ENCODE measurements around the gene VENTX.
"Not testable (repeated sequence)": the region's sequence is repeated elsewhere in the genome, so short reads cannot be mapped to it uniquely, and the experiment has no call there.

The VENTX gene

GRCh38 chr10:133214468-133215410, 22.9 kb upstream of the VENTX start:
- no peak for DNase-seq (ENCODE audit: low read depth in 3 of 3)

- DNase-seq (ENCODE audit: low read depth in 3 of 3) = no peak
These were observed 22.1 kb upstream of the VENTX start for GRCh38 chr10:133215586-133215985.

- no peak for DNase-seq (ENCODE audit: low read depth in 3 of 3)
These were observed 20.9 kb upstream of the VENTX start for GRCh38 chr10:133216776-133217175.

- no peak for DNase-seq (ENCODE audit: low read depth in 3 of 3)
These were observed 19.7 kb upstream of the VENTX start for GRCh38 chr10:133217800-133218589.

- no peak for DNase-seq (ENCODE audit: low read depth in 3 of 3)
These were observed 18.8 kb upstream of the VENTX start for GRCh38 chr10:133218891-133219290.

- DNase-seq (ENCODE audit: low read depth in 3 of 3) = no peak
These were observed 17.9 kb upstream of the VENTX start for GRCh38 chr10:133219782-133220181.

- DNase-seq (ENCODE audit: low read depth in 3 of 3) = no peak
These were observed 16.3 kb upstream of the VENTX start for GRCh38 chr10:133221331-133221730.

GRCh38 chr10:133221756-133222155, 15.9 kb upstream of the VENTX start:
- not testable (repeated sequence) for DNase-seq (ENCODE audit: low read depth in 3 of 3)

- no peak for DNase-seq (ENCODE audit: low read depth in 3 of 3)
These were observed 13.6 kb upstream of the VENTX start for GRCh38 chr10:133224076-133224475.

- DNase-seq (ENCODE audit: low read depth in 3 of 3) = no peak
These were observed 12.8 kb upstream of the VENTX start for GRCh38 chr10:133224756-133225372.

- no peak for DNase-seq (ENCODE audit: low read depth in 3 of 3)
These were observed 11.9 kb upstream of the VENTX start for GRCh38 chr10:133225707-133226191.

- DNase-seq (ENCODE audit: low read depth in 3 of 3) = no peak
These were observed 11.3 kb upstream of the VENTX start for GRCh38 chr10:133226251-133226808.

GRCh38 chr10:133227256-133227655, 10.4 kb upstream of the VENTX start:
- DNase-seq (ENCODE audit: low read depth in 3 of 3) = no peak

- DNase-seq (ENCODE audit: low read depth in 3 of 3) = no peak
These were observed 8.2 kb upstream of the VENTX start for GRCh38 chr10:133229265-133230043.

GRCh38 chr10:133230044-133230361, 7.7 kb upstream of the VENTX start, which contains the start of gene UTF1:
Gene UTF1, plus strand, starts transcription at chr10:133230217. Its CDS starts 72 bp downstream, at chr10:133230289.
- no peak for DNase-seq (ENCODE audit: low read depth in 3 of 3)

GRCh38 chr10:133230387-133231195, 7.1 kb upstream of the VENTX start:
- DNase-seq (ENCODE audit: low read depth in 3 of 3) = no peak

- no peak for DNase-seq (ENCODE audit: low read depth in 3 of 3)
These were observed 6.3 kb upstream of the VENTX start for GRCh38 chr10:133231244-133231945.

- no peak for DNase-seq (ENCODE audit: low read depth in 3 of 3)
These were observed 5.6 kb upstream of the VENTX start for GRCh38 chr10:133231946-133232574.

- DNase-seq (ENCODE audit: low read depth in 3 of 3) = not testable (repeated sequence)
These were observed 2.9 kb upstream of the VENTX start for GRCh38 chr10:133234796-133235195.

All from stimulated activated CD4-positive, alpha-beta T cell treated with anti-CD3 and anti-CD28 coated beads, TNF-alpha, amount 100 ng/mL, for 48 hours (primary cell).